HG03520 (cell line): ENCODE results near the gene ARL17A.
"Not testable (repeated sequence)": the region's sequence is repeated elsewhere in the genome, so short reads cannot be mapped to it uniquely, and the experiment has no call there.

Experiments
- ATAC-seq: cut with Tn5 transposase; IDR thresholded peaks from one replicate; pipeline ENCODE4 v1.9.1; 2021; ENCODE audit warnings: mild to moderate bottlenecking, moderate library complexity; ENCODE audit not compliant: unreplicated experiment

Gene ARL17A

DNA sequence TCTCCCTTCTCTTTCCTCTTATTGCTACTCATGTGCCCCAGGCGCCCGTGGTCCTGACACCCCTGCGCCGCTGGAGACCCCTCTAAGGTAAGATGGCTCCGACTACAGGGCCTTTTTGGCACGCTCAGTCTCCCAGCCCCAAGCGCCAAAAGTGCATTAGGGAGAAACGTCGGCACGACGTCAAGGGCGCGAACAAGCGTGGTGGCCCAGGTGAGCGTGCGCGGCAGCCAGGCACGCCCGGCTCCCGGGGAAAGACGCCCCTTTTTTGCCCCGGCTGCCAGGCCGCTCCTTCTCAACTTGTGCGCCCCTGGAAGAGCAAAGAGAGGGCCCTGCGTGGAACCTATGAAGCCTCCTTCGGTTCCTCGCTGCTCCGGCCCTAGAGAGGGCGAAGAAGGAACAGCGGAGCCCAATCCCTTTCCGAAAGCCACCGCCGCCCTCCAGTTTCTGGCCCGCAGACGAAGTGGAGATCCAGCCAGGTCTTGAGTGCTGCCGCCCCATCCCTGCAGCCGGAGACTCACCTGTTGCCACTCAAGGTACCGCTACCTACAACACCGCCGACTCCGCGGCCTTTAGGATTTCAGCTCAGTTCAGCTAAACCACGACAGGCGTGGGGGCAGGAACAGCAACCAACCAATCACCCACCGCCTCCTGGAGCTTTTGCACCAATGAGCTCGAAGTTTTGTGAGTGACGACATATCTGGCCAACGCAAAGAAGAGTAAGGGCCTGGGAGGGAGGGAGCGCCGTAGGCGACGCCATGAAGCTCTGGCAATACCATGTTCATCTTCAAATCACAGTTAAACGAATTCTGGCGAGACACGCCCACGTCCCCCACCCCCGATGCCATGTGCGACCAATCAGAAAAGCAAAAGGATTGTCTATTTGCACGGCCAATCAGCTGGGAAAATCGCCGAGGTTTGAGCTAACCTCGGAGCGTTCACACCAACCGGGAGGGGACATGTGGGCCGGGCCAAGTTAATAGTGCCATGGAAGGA lies at the start of gene ARL17A:
ARL17A (minus strand) TSS at position 609 of the 993 bp plus-strand sequence. CDS start 3,369 bp downstream, outside the sequence.
- ATAC-seq, result peak; percentile 81

GRCh38 chr17:46628753-46629436 lies 49.4 kb upstream of the ARL17A start:
- not testable (repeated sequence) for ATAC-seq

DNA sequence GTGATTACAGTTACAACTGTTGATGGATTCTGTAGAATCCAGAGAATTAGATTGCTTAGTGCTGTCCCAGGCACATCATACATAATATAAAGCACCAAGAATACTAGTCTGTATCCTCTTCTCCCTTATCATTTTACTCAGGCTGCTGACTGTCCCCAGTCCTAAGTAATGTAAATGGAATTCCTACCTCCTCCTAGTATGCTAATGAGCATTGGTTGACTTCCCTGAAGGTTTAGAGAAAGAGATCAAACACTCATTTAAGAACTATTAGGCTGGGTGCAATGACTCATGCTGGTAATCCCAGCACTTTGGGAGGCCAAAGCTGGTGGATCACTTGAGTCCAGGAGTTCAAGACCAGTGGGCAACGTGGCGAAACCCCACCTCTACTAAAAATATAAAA lies 48.0 kb upstream of the ARL17A start:
- not testable (repeated sequence) for ATAC-seq

DNA sequence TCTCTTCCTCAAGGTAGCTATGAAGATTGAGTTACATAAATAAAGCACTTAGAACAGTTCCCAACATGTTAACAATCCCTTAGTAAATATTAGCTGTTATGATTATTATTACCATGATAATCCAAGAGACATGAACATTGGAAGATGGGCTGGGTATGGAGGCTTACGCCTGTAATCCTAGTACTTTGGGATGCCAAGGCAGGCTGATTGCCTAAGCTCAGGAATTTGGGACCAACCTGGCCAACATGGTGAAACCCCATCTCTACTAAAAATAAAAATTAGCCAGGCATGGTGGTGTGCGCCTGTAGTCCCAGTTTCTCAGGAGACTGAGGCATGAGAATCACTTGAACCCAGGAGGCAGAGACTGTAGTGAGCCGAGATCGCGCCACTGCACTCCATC lies 45.2 kb upstream of the ARL17A start:
- ATAC-seq, result not testable (repeated sequence)

GRCh38 chr17:46623790-46624189 lies 44.3 kb upstream of the ARL17A start:
- ATAC-seq, result not testable (repeated sequence)

DNA sequence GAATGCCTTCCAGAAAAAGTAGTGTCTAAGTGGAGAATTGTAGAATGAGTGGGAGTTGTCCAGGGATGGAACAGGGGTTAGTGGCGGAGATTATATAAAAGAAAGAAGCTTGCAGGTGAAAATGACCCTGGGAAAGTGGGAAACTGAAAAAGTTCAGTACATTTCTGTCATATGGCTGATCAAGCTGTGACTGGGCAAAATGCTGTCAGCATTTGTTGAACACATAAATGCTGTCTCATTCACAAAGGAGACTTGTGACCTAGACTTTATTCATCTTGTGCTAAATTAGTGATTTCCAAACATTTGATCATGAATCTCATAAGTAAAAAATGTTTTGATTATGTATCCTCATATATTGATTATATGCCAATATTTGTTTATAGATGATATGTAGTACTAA lies 39.5 kb upstream of the ARL17A start:
- not testable (repeated sequence) for ATAC-seq

- ATAC-seq, result not testable (repeated sequence)
These were observed 37.6 kb upstream of the ARL17A start for GRCh38 chr17:46617121-46617520.

GRCh38 chr17:46613876-46614275 lies 34.4 kb upstream of the ARL17A start:
- ATAC-seq, result not testable (repeated sequence)

GRCh38 chr17:46611304-46611703 lies 31.8 kb upstream of the ARL17A start:
- not testable (repeated sequence) for ATAC-seq

DNA sequence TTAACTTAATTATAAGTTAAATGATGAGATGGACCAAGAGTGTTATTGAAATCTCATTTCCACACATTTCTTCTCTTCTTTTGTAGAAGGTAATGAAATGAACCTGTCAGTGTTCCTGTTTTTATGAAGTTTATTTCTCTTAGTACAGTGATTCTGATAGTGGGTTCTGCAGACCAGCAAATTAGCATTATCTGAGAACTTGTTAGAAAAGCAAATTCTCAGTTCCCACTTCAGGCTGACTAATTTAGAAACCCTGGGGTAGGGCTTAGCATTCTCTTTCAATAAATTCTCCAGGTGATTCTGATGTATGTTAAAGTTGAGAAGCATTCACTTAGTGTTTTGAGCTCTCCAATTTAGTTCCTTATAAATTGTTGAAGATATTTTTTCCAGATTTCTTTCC lies 23.6 kb upstream of the ARL17A start:
- peak; percentile 56 for ATAC-seq

GRCh38 chr17:46600767-46601166 lies 21.3 kb upstream of the ARL17A start:
- ATAC-seq, result not testable (repeated sequence)

DNA sequence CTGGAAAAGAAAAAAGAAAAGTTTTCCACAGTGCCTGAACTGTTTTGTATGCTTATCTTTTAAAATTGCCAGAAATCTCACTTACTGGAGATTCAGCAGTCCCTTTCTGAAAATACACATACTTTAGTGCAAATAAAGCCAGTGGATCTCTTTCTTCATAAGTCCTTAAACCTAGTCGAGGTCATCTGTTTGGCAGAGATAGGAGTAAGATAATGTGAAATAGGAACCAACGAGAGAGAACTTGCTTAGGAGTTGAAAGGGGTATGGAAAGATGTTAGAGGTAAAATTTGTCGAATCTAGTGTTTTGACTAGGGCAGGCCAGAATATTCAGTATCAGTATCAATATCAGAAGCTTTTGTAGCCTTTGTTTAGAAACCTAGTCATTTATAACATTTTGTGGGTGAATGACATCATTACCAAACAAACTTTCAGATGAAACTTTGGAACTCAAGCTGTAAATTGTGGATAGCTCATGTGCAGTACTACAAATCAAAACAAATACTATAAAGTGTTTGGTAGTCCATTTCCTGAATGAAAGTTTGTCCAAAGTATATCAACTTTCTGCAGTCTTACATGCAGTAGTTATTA lies 18.9 kb upstream of the ARL17A start:
- not testable (repeated sequence) for ATAC-seq

DNA sequence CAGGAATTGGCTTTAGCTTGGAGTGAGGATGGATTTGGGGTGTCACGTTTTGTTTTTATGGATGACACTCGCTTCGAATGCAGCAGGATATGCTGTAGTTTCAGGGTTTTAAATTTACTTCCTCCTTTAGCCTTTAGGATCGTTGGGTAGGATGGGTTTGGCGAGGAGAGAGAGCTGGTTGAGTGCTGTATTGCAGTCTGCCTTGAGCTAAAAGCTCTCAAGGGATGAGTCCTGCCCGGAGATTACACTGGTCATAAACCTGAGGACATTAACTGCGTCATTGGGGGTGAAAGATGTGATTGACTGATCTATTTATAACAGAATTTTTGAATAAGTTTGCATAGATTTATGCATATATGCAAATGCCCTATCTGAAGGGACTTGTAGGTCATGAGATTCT lies 11.8 kb upstream of the ARL17A start:
- ATAC-seq, result not testable (repeated sequence)

GRCh38 chr17:46590157-46591146 lies 11.0 kb upstream of the ARL17A start, which contains the start of gene NSF:
Gene NSF (plus strand): TSS chr17:46590669. CDS start chr17:46590776, 107 bp downstream.
- ATAC-seq, result peak; percentile 53

GRCh38 chr17:46585444-46585843 lies 6.0 kb upstream of the ARL17A start:
- not testable (repeated sequence) for ATAC-seq

- ATAC-seq, result not testable (repeated sequence)
These were observed 591 bp upstream of the ARL17A start for GRCh38 chr17:46580082-46580481.

DNA sequence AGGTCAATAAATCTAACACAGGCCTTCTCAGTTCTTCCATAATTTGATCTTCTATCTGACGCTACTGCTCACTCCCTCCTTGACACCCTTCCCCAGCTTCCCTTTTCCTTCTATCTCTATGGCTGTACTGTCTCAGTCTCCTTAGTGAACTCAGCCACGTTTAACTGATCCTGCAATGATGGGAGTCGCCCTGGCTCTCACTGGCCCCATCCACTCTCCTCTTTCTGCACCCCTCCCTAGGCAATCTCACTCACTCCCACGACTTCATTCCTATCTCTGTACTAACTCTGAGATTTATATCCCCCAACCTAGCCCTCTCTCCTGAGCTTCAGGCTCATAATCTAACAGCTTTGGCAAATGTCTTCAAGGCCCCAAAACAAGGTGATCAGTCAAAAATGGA lies 7.7 kb downstream of the ARL17A start:
- ATAC-seq, result not testable (repeated sequence)

- ATAC-seq, result not testable (repeated sequence)
These were observed 12.5 kb downstream of the ARL17A start for GRCh38 chr17:46566980-46567379.

DNA sequence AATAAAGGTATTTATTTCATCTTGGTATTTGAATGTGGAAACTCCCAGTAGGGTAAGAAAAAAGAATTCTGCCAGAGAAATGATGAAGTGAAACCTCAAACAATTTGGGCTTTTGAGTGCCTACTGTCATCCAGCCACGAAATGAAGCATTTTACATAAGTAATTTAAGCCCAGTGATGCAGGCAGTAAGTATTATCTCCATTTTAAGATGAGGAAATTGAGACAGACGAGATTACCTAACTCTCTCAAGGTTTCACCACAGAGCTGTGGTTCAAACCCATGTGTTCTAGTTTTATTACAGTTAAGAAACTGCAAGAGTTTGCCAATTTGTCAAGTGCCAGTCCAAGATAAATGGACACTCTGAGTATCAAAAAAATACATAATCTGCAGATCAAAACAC lies 13.2 kb downstream of the ARL17A start:
- not testable (repeated sequence) for ATAC-seq

DNA sequence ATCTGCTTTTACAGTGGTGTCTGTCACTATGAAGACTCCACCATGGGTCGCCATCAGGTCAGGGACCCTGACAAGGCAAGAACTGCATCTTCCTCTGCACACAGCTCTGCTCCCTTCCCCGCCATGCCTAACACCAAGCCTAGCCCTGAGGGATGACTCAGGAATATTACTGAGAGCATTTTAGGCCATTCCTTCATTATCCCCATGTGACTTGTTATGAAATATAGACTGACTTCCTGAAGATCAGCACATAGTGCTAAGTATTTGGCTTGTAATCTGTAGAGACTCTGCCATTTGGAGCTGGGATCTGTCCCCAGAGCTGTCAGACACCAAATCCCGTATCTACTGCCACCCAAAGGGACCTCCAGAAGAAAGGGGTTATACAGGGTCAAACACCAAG lies 19.4 kb downstream of the ARL17A start:
- not testable (repeated sequence) for ATAC-seq
